Measurements from ENCODE around the gene DCDC2B.
A peak's percentile ranks its signal among the peaks of the same experiment; 100 is the strongest.

DCDC2B gene

GRCh38 chr1:32197074-32197473, 11.8 kb upstream of the DCDC2B start:
- DNase-seq, result no peak

GRCh38 chr1:32197837-32198236, 11.1 kb upstream of the DCDC2B start:
- no peak for DNase-seq

GRCh38 chr1:32198237-32199042, 10.4 kb upstream of the DCDC2B start:
- DNase-seq, result no peak

GRCh38 chr1:32199043-32199716, 9.7 kb upstream of the DCDC2B start:
- DNase-seq, result no peak

GRCh38 chr1:32199717-32200072, 9.2 kb upstream of the DCDC2B start:
- peak in 7 of 14 donors; percentile 22 to 91 (median 37) for DNase-seq

GRCh38 chr1:32200226-32201010, 8.5 kb upstream of the DCDC2B start, which contains the start of gene CCDC28B:
CCDC28B (plus strand) TSS chr1:32200595; CDS start chr1:32201936, 1,341 bp downstream.
- peak in 12 of 14 donors; percentile 24 to 82 (median 56) for DNase-seq

GRCh38 chr1:32201011-32201855, 7.7 kb upstream of the DCDC2B start:
- peak in 9 of 14 donors; percentile 33 to 69 (median 49) for DNase-seq

- no peak for DNase-seq
Observed at GRCh38 chr1:32204943-32205361, 3.9 kb upstream of the DCDC2B start.

- DNase-seq, result peak in 13 of 14 donors; percentile 9 to 88 (median 73)
Observed at GRCh38 chr1:32205401-32206370, 3.2 kb upstream of the DCDC2B start, which contains the start of gene IQCC. IQCC (plus strand) TSS chr1:32205671; CDS start chr1:32205682, 11 bp downstream.

GRCh38 chr1:32208469-32208868, 420 bp upstream of the DCDC2B start:
- no peak for DNase-seq

- DNase-seq, result peak in 7 of 14 donors; percentile 4 to 39 (median 18)
Observed at GRCh38 chr1:32215629-32216480, 7.0 kb downstream of the DCDC2B start.

GRCh38 chr1:32216566-32216965, 7.7 kb downstream of the DCDC2B start:
- DNase-seq, result no peak

- no peak for DNase-seq
Observed at GRCh38 chr1:32219022-32219421, 10.1 kb downstream of the DCDC2B start.

- no peak for DNase-seq
Observed at GRCh38 chr1:32220746-32221580, 12.1 kb downstream of the DCDC2B start.

GRCh38 chr1:32221581-32221979, 12.7 kb downstream of the DCDC2B start:
- DNase-seq, result no peak

GRCh38 chr1:32221980-32222755, 13.3 kb downstream of the DCDC2B start, which contains the start of the genes EIF3I and TMEM234:
EIF3I (plus strand) TSS chr1:32222407; CDS start chr1:32222442, 35 bp downstream.
TMEM234 (minus strand) TSS chr1:32222353; CDS start chr1:32222322, 31 bp downstream.
- DNase-seq, result peak in 13 of 14 donors; percentile 33 to 90 (median 87)

GRCh38 chr1:32223683-32224082, 14.8 kb downstream of the DCDC2B start:
- DNase-seq, result no peak
